Measurements from ENCODE around the gene DNAI1.

The DNAI1 gene

DNA sequence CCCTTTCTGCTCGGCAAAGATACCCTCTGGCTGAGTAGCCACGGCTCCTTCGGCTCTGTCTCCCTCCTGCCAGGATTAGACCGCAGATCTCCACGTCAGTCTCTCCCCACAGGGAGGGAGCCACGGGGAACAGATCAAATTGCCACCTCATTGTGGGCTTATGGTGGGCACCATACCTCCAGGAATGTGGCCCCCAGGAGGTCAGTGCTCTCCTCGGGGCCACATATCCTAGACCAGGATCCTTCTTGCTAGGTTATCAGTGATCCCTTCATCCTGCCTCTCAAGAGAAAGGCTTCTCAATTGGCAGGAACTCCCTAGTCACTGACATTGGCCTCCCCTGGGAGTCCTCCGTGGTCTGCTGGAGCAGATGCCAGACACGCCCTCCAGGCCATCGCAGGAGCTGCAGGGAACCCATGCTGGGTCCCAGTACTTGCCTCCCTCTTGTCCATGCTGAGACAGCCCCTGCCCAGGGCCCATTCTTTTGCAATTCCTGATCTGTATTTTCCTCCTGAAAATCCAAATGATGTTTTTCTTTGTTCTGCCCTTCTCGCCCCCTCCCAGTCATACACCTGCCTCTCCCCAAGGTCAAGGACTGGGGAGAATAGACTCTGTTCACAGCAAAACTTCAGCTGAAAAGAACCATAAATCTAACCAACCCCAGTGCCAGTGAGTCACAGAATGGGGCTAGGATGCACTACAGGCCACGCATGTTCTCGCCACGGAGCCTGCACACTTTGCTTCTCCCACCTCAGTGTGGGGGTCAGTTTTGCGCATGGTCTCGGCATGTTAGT, 95.8 kb downstream of the DNAI1 start:
- H3K27me3 ChIP-seq (ENCODE audit: insufficient read depth, low read length), result no peaks in the 10 kb centered on the region
- H3K36me3 ChIP-seq (ENCODE audit: insufficient read depth, low read length), result no peaks in the 10 kb centered on the region
- H3K9ac ChIP-seq (ENCODE audit: low read depth, low read length), result no peak overlapping the region
- no peak overlapping the region for H3K27ac ChIP-seq (ENCODE audit: low read depth, low read length)
- H3K9me3 ChIP-seq (ENCODE audit: insufficient read depth, low read depth, low read length), result no peaks in the 10 kb centered on the region
- no peak overlapping the region for H3K4me3 ChIP-seq (ENCODE audit: low read length)
- 72% methylated on average over 16 of the region's 16 CpGs for WGBS
- peaks cover 18% of the 10 kb centered on the region for H3K4me1 ChIP-seq (ENCODE audit: insufficient read depth, low read length)

DNA sequence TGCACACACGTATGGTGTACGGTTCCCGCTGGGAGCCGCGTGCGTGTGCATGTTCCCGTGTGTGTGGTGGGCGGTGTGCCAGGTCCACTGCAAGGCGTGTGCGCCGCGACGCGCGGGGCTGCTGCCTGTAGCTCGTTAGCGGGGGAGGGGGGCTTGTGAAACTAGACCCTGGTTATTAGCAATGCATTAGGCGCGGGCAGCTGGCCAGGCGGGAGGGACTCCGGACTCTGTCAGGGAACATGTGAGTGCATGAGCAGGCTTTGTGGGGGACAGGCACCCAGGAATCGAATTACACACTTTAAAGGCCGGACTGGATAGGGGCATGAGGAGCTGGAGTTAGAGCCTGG, 96.4 kb downstream of the DNAI1 start:
- Histone ChIP-seq H3K27me3 (ENCODE audit: insufficient read depth, low read length) (no peaks in the 10 kb centered on the region), H3K4me1 (ENCODE audit: insufficient read depth, low read length) (peaks cover 19% of the 10 kb centered on the region), H3K9me3 (ENCODE audit: insufficient read depth, low read depth, low read length) (no peaks in the 10 kb centered on the region), H3K27ac (ENCODE audit: low read depth, low read length) (no peak overlapping the region), H3K36me3 (ENCODE audit: insufficient read depth, low read length) (no peaks in the 10 kb centered on the region), H3K4me3 (ENCODE audit: low read length) (no peak overlapping the region), H3K9ac (ENCODE audit: low read depth, low read length) (no peak overlapping the region)
- 86% methylated on average over 23 of the region's 23 CpGs for WGBS

DNA sequence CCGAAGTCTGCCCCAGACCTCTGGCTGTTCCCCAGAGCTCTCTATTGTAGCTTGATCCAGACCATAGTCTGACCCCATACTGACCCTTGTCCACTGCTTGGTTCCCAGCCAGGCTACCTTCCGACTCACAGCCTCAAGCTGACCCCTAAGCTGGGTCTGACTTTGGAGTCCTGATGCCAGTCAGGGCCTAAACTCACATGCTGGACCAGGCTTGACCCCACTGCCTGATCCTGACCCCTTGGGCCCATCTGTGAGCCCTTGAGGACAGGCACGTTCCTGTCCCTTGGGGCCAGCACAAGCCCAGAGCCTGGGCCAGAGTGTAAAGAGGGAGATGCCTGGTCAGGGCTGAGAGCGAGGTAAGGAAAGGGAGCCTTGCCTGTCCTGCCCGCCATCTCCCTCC, 96.9 kb downstream of the DNAI1 start:
- H3K9me3 ChIP-seq (ENCODE audit: insufficient read depth, low read depth, low read length), result no peaks in the 10 kb centered on the region
- no peaks in the 10 kb centered on the region for H3K27me3 ChIP-seq (ENCODE audit: insufficient read depth, low read length)
- no peak overlapping the region for H3K4me3 ChIP-seq (ENCODE audit: low read length)
- H3K9ac ChIP-seq (ENCODE audit: low read depth, low read length), result no peak overlapping the region
- WGBS, result 88% methylated on average over 3 of the region's 5 CpGs
- no peak overlapping the region for H3K27ac ChIP-seq (ENCODE audit: low read depth, low read length)
- no peaks in the 10 kb centered on the region for H3K36me3 ChIP-seq (ENCODE audit: insufficient read depth, low read length)
- H3K4me1 ChIP-seq (ENCODE audit: insufficient read depth, low read length), result peaks cover 24% of the 10 kb centered on the region

DNA sequence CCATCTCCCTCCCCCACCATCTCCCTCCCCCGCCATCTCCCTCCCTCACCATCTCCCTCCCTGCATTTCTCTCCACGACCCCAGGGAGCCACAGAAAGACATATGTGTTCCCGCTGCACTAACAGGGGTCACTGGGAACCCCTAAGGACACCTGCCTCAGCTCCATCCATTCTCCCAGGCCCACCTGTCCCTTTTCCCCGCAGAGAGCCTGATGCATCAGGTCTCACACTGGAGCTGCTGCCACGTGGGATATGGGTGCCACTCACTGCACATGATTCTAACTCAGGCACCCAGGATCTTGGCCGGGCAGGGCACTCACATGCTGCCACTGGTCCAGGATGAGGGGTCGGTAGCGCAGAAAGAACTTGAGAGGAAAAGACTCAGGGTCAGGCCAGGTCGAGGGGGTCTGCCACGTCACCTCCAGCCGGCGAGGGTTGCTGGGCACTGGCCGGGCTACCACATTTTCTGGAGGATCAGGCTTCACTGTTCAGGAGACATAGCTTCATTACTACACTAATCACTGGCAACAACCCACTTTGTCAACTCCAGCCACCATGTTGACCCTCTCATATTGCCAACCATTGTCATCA, 97.4 kb downstream of the DNAI1 start:
- WGBS, result 87% methylated on average over 13 of the region's 13 CpGs
- Histone ChIP-seq H3K9ac (ENCODE audit: low read depth, low read length) (no peak overlapping the region), H3K27ac (ENCODE audit: low read depth, low read length) (no peak overlapping the region), H3K27me3 (ENCODE audit: insufficient read depth, low read length) (no peaks in the 10 kb centered on the region), H3K4me1 (ENCODE audit: insufficient read depth, low read length) (peaks cover 26% of the 10 kb centered on the region), H3K36me3 (ENCODE audit: insufficient read depth, low read length) (no peaks in the 10 kb centered on the region), H3K4me3 (ENCODE audit: low read length) (no peak overlapping the region), H3K9me3 (ENCODE audit: insufficient read depth, low read depth, low read length) (no peaks in the 10 kb centered on the region)

DNA sequence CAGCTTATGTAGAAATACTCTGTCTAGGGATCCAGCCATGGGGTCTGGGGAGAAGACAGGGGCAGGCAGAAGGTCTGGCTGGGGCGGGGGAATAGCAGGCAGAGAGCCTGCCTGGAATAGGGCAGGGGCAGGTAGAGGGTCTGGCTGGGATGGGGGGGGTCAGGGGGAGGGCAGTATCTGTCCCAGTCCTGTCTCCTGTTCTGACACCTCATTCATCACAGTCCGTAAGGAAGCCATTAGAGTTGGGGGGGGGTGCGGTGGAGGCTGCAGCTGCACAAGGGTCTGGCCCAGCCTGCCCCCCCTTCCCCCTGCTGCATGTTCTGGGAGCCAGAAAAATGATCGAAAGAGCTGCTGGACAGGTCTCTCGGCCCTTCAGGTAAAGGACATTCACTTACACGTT, 98.3 kb downstream of the DNAI1 start:
- Histone ChIP-seq H3K9me3 (ENCODE audit: insufficient read depth, low read depth, low read length) (no peaks in the 10 kb centered on the region), H3K4me3 (ENCODE audit: low read length) (no peak overlapping the region)
- WGBS, result 90% methylated on average over 5 of the region's 6 CpGs

GRCh38 chr9:34557426-34558321, 99.1 kb downstream of the DNAI1 start:
- Histone ChIP-seq H3K27me3 (ENCODE audit: insufficient read depth, low read length) (no peaks in the 10 kb centered on the region), H3K4me3 (ENCODE audit: low read length) (no peak overlapping the region), H3K4me1 (ENCODE audit: insufficient read depth, low read length) (peaks cover 26% of the 10 kb centered on the region), H3K9me3 (ENCODE audit: insufficient read depth, low read depth, low read length) (no peaks in the 10 kb centered on the region), H3K9ac (ENCODE audit: low read depth, low read length) (no peak overlapping the region), H3K27ac (ENCODE audit: low read depth, low read length) (no peak overlapping the region), H3K36me3 (ENCODE audit: insufficient read depth, low read length) (no peaks in the 10 kb centered on the region)
- 88% methylated on average over 19 of the region's 19 CpGs for WGBS

More for the DNA sequence above, 98.3 kb downstream of the DNAI1 start:
- Histone ChIP-seq H3K36me3 (ENCODE audit: insufficient read depth, low read length) (no peaks in the 10 kb centered on the region), H3K27ac (ENCODE audit: low read depth, low read length) (no peak overlapping the region), H3K9ac (ENCODE audit: low read depth, low read length) (no peak overlapping the region), H3K27me3 (ENCODE audit: insufficient read depth, low read length) (no peaks in the 10 kb centered on the region), H3K4me1 (ENCODE audit: insufficient read depth, low read length) (peaks cover 26% of the 10 kb centered on the region)

GRCh38 chr9:34558364-34558763, 99.8 kb downstream of the DNAI1 start:
- H3K4me1 ChIP-seq (ENCODE audit: insufficient read depth, low read length), result peaks cover 26% of the 10 kb centered on the region
- H3K4me3 ChIP-seq (ENCODE audit: low read length), result no peak overlapping the region
- no peak overlapping the region for H3K9ac ChIP-seq (ENCODE audit: low read depth, low read length)
- no peaks in the 10 kb centered on the region for H3K9me3 ChIP-seq (ENCODE audit: insufficient read depth, low read depth, low read length)
- WGBS, result 93% methylated on average over 9 of the region's 9 CpGs
- H3K36me3 ChIP-seq (ENCODE audit: insufficient read depth, low read length), result no peaks in the 10 kb centered on the region
- H3K27ac ChIP-seq (ENCODE audit: low read depth, low read length), result no peak overlapping the region
- no peaks in the 10 kb centered on the region for H3K27me3 ChIP-seq (ENCODE audit: insufficient read depth, low read length)

- Histone ChIP-seq H3K9ac (ENCODE audit: low read depth, low read length) (no peak overlapping the region), H3K4me1 (ENCODE audit: insufficient read depth, low read length) (peaks cover 26% of the 10 kb centered on the region), H3K9me3 (ENCODE audit: insufficient read depth, low read depth, low read length) (no peaks in the 10 kb centered on the region), H3K36me3 (ENCODE audit: insufficient read depth, low read length) (no peaks in the 10 kb centered on the region), H3K27me3 (ENCODE audit: insufficient read depth, low read length) (no peaks in the 10 kb centered on the region), H3K4me3 (ENCODE audit: low read length) (no peak overlapping the region), H3K27ac (ENCODE audit: low read depth, low read length) (no peak overlapping the region; the same call in 1 of the 2 replicates)
- 74% methylated on average over 16 of the region's 17 CpGs for WGBS
Measured at GRCh38 chr9:34558919-34559623, 100.5 kb downstream of the DNAI1 start.

- 44% methylated on average over 17 of the region's 21 CpGs for WGBS
- Histone ChIP-seq H3K9me3 (ENCODE audit: insufficient read depth, low read depth, low read length) (no peaks in the 10 kb centered on the region), H3K4me3 (ENCODE audit: low read length) (no peak overlapping the region), H3K9ac (ENCODE audit: low read depth, low read length) (no peak overlapping the region), H3K27ac (ENCODE audit: low read depth, low read length) (no peak overlapping the region; the same call in 1 of the 2 replicates), H3K4me1 (ENCODE audit: insufficient read depth, low read length) (peaks cover 19% of the 10 kb centered on the region), H3K27me3 (ENCODE audit: insufficient read depth, low read length) (no peaks in the 10 kb centered on the region), H3K36me3 (ENCODE audit: insufficient read depth, low read length) (no peaks in the 10 kb centered on the region)
Measured at GRCh38 chr9:34559624-34560455, 101.2 kb downstream of the DNAI1 start.

GRCh38 chr9:34560599-34561214, 102.1 kb downstream of the DNAI1 start:
- Histone ChIP-seq H3K4me3 (ENCODE audit: low read length) (no peak overlapping the region), H3K9me3 (ENCODE audit: insufficient read depth, low read depth, low read length) (no peaks in the 10 kb centered on the region), H3K36me3 (ENCODE audit: insufficient read depth, low read length) (no peaks in the 10 kb centered on the region), H3K9ac (ENCODE audit: low read depth, low read length) (no peak overlapping the region), H3K4me1 (ENCODE audit: insufficient read depth, low read length) (peaks cover 18% of the 10 kb centered on the region), H3K27me3 (ENCODE audit: insufficient read depth, low read length) (no peaks in the 10 kb centered on the region; the same call in 1 of the 2 replicates), H3K27ac (ENCODE audit: low read depth, low read length) (no peak overlapping the region)
- WGBS, result 92% methylated on average over 21 of the region's 21 CpGs

Measured in HUES64 (cell line).